GM12878 (cell line): ENCODE measurements around the gene INSIG2. TPM values are rescaled to one million over a fixed set of nuclear protein-coding genes. Genes with fewer than 3 reads are reported as not detected.

Experiments used
- ATAC-seq: fragments of 200-7000 bp; cut with Tn5 transposase; 3 replicates; pipeline ENCODE4 v1.9.1; 2020; ENCODE audit warnings: mild to moderate bottlenecking, moderate library complexity
- BruUV-seq: library from RNA; stranded (reverse); fragments of 400-500 nt; replicated peaks from 2 replicates; lab custom pipeline; 2021; lab: Mats Ljungman, UMichigan
- CTCF ChIA-PET: fragments of 300-600 bp; sonication (Branson Sonifier 250); formaldehyde crosslinking; extraction: SDS; loops from one replicate; lab custom pipeline; 2021; ENCODE audit warnings: inconsistent platforms; lab: Yijun Ruan, JAX
- POLR2A ChIA-PET: fragments of 350-600 bp; formaldehyde crosslinking; extraction: SDS; loops from one replicate; lab custom pipeline; 2021; ENCODE audit warnings: inconsistent platforms; lab: Charles Lee
- RAD21 ChIA-PET: fragments of 300-600 bp; sonication (Branson Sonifier 250); formaldehyde crosslinking; loops from one replicate; lab custom pipeline; 2023; ENCODE audit warnings: antibody characterized with exemption; ENCODE audit not compliant: unreplicated experiment; lab: Charles Lee
- SMC1A ChIA-PET: fragments of 300-600 bp; sonication (Branson Sonifier 250); formaldehyde crosslinking; loops from one replicate; lab custom pipeline; 2023; ENCODE audit not compliant: unreplicated experiment, uncharacterized antibody; lab: Charles Lee
- DNase-seq: peaks from one replicate; pipeline ENCODE4 v3.0.0-alpha.2; 2011; ENCODE audit warnings: low read depth, low spot score
- FAIRE-seq: peaks from 3 replicates; lab custom pipeline; 2011; peaks lifted over from hg19 to GRCh38; lab: Jason Lieb, UNC
- H2AFZ ChIP-seq: 2 replicates; pipeline ENCODE4 v1.6.0; 2011; ENCODE audit warnings: low read depth, low read length, control low read depth; ENCODE audit not compliant: control insufficient read depth
- H3K27ac ChIP-seq: 2 replicates; pipeline ENCODE4 v1.5.1; 2011; ENCODE audit warnings: control low read depth; ENCODE audit not compliant: control insufficient read depth, insufficient read depth
- H3K27me3 ChIP-seq, 2 experiments: replicated peaks in 1 of 2; 2 replicates each; pipeline versions ENCODE4 v1.6.0 to v1.6.1; 2011; ENCODE audit warnings: low read length in 1 of 2; ENCODE audit not compliant: control insufficient read depth in 2 of 2, insufficient read depth in 2 of 2
- H3K36me3 ChIP-seq, 2 experiments: 2 replicates each; pipeline ENCODE4 v1.5.1; 2011; ENCODE audit warnings: low read length in 1 of 2; ENCODE audit not compliant: control insufficient read depth in 2 of 2, insufficient read depth in 2 of 2
- H3K4me1 ChIP-seq: 2 replicates; pipeline ENCODE4 v1.6.1; 2011; ENCODE audit warnings: mild to moderate bottlenecking, low read length, moderate library complexity, mixed read lengths; ENCODE audit not compliant: control insufficient read depth, insufficient read depth
- H3K4me2 ChIP-seq: 2 replicates; pipeline ENCODE4 v1.6.0; 2011; ENCODE audit warnings: control low read depth; ENCODE audit not compliant: control insufficient read depth, insufficient read depth
- H3K4me3 ChIP-seq: fragments of 200-600 bp; sonication (generic); 2 replicates; pipeline ENCODE4 v1.5.1; 2016
- H3K79me2 ChIP-seq: 2 replicates; pipeline ENCODE4 v1.6.0; 2011; ENCODE audit warnings: low read length; ENCODE audit not compliant: control insufficient read depth, insufficient read depth
- H3K9ac ChIP-seq: 2 replicates; pipeline ENCODE4 v1.8.0; 2011; ENCODE audit warnings: low read length, control low read depth, mixed read lengths; ENCODE audit not compliant: control insufficient read depth, insufficient read depth
- H3K9me3 ChIP-seq: replicated peaks from 3 replicates; pipeline ENCODE4 v1.5.1; 2011; ENCODE audit warnings: mild to moderate bottlenecking, low read length; ENCODE audit not compliant: control insufficient read depth, insufficient read depth
- H4K20me1 ChIP-seq: 2 replicates; pipeline ENCODE4 v1.6.0; 2011; ENCODE audit not compliant: control insufficient read depth, insufficient read depth
- EZH2 ChIP-seq: IDR thresholded peaks from 2 replicates; pipeline ENCODE4 v1.6.1; 2012; ENCODE audit warnings: low read depth, mild to moderate bottlenecking, control low read depth, inconsistent platforms, low read length, borderline replicate concordance; ENCODE audit not compliant: control insufficient read depth
- GATAD2B ChIP-seq: fragments of 450-650 bp; conservative IDR thresholded peaks from 2 replicates; pipeline ENCODE4 v1.6.1; 2017; ENCODE audit warnings: low read depth, mild to moderate bottlenecking, moderate library complexity
- HDGF ChIP-seq: fragments of 450-650 bp; IDR thresholded peaks from 2 replicates; pipeline ENCODE4 v1.6.1; 2016; ENCODE audit warnings: antibody characterized with exemption
- MEF2A ChIP-seq: IDR thresholded peaks from 2 replicates; pipeline ENCODE4 v1.6.1; 2011; ENCODE audit warnings: low read depth, mild to moderate bottlenecking, low read length, moderate library complexity; ENCODE audit not compliant: insufficient read depth
- MXI1 ChIP-seq: fragments of 150-350 bp; IDR thresholded peaks from 2 replicates; pipeline ENCODE4 v1.6.1; 2011; ENCODE audit warnings: low read depth, mild to moderate bottlenecking, inconsistent platforms, low read length, improper control_type of control experiment
- NR2F1 ChIP-seq: fragments of 450-650 bp; conservative IDR thresholded peaks from 2 replicates; pipeline ENCODE4 v1.6.1; 2017; ENCODE audit warnings: mild to moderate bottlenecking
- RAD21 ChIP-seq: IDR thresholded peaks from 2 replicates; pipeline ENCODE4 v1.6.1; 2011; ENCODE audit warnings: mild to moderate bottlenecking, low read depth, low read length, moderate library complexity; ENCODE audit not compliant: insufficient read depth
- RAD51 ChIP-seq: fragments of 450-650 bp; IDR thresholded peaks from 2 replicates; pipeline ENCODE4 v1.6.1; 2016; ENCODE audit warnings: moderate library complexity, mild to moderate bottlenecking, inconsistent platforms
- RUNX3 ChIP-seq: IDR thresholded peaks from 2 replicates; pipeline ENCODE4 v1.6.1; 2012; ENCODE audit warnings: low read length, inconsistent platforms
- SMAD1 ChIP-seq: fragments of 450-650 bp; IDR thresholded peaks from 2 replicates; pipeline ENCODE4 v1.6.1; 2018; ENCODE audit warnings: mild to moderate bottlenecking, low read depth; ENCODE audit not compliant: partially characterized antibody
- SMC3 ChIP-seq: IDR thresholded peaks from 2 replicates; pipeline ENCODE4 v1.6.1; 2011; ENCODE audit warnings: low read length, improper control_type of control experiment, borderline replicate concordance
- WRNIP1 ChIP-seq: IDR thresholded peaks from 2 replicates; pipeline ENCODE4 v1.6.1; 2011; ENCODE audit warnings: low read depth, low read length, improper control_type of control experiment, borderline replicate concordance
- ZNF24 ChIP-seq: fragments of 450-650 bp; IDR thresholded peaks from 2 replicates; pipeline ENCODE4 v1.6.1; 2017; ENCODE audit warnings: antibody characterized with exemption, mild to moderate bottlenecking
- WGBS: methylation state at CpG from one replicate; pipeline ENCODE4 v1.1.6; 2016; ENCODE audit warnings: low lambda C conversion rate; ENCODE audit not compliant: insufficient replicate concordance, insufficient coverage; ENCODE audit errors: missing lambda C conversion rate; 5-methylcytosine and 5-hydroxymethylcytosine counted together
- in situ Hi-C: fragments of 300-500 bp; cut with MboI; formaldehyde crosslinking; loops from 9 replicates; pipeline ENCODE4 v1.14.3; 2018; ENCODE audit warnings: mixed read lengths
- intact Hi-C: fragments of 100-400 bp; cut with micrococcal nuclease; formaldehyde crosslinking; loops from one replicate; pipeline ENCODE4 v1.14.2; 2022; ENCODE audit not compliant: unreplicated experiment
- polyA plus RNA-seq, 11 experiments: library from polyadenylated mRNA; depleted of rRNA in 4 of 11; unstranded in 6 of 11; stranded (reverse) in 5 of 11; fragments of >200 nt; fragmentation: Nextera tagmentation in 4 of 11; fragmentation: Illumina TruSeq in 1 of 11; extraction: Ambion mirVana in 4 of 11; extraction: Trizol in 1 of 11; gene quantifications; 1 replicate in 1 of 11; 2 replicates in 10 of 11; pipeline versions ENCODE4 v1.2.1 to v1.2.3, GENCODE V29; 2011 to 2016; ENCODE audit warnings: inconsistent platforms in 2 of 11, missing spikeins in 2 of 11, low read depth in 1 of 11
- total RNA-seq, 4 experiments: library from RNA; depleted of rRNA in 3 of 4; stranded (reverse); fragments of >200 nt in 3 of 4; fragmentation: Illumina TruSeq in 1 of 4; extraction: Trizol in 1 of 4; gene quantifications; 2 replicates each; pipeline versions ENCODE4 v1.2.1 to v1.2.3, GENCODE V29; 2013 to 2021
- TF ChIP-seq, protein P1 (sequence below), 3 experiments: IDR thresholded peaks in 2 of 3; conservative IDR thresholded peaks in 1 of 3; 2 replicates each; pipeline ENCODE4 v1.5.1; 2011; ENCODE audit warnings: low read depth in 3 of 3, low read length in 3 of 3, mild to moderate bottlenecking in 3 of 3, control low read depth in 2 of 3, moderate library complexity in 2 of 3, inconsistent platforms in 1 of 3, mixed read lengths in 1 of 3; ENCODE audit not compliant: control insufficient read depth in 2 of 3, insufficient read depth in 1 of 3; ENCODE audit errors: extremely low read depth in 1 of 3
- TF ChIP-seq, protein P2 (sequence below): fragments of 450-650 bp; IDR thresholded peaks from 2 replicates; pipeline ENCODE4 v1.6.1; 2016; ENCODE audit warnings: mild to moderate bottlenecking

The INSIG2 gene
- total and polyA plus RNA-seq, 10 of the 15 experiments (the other 5 are each of a cell fraction or from before 2014, with no cell fraction given): 4.9 to 92.7 (median 12.0) TPM

DNA sequence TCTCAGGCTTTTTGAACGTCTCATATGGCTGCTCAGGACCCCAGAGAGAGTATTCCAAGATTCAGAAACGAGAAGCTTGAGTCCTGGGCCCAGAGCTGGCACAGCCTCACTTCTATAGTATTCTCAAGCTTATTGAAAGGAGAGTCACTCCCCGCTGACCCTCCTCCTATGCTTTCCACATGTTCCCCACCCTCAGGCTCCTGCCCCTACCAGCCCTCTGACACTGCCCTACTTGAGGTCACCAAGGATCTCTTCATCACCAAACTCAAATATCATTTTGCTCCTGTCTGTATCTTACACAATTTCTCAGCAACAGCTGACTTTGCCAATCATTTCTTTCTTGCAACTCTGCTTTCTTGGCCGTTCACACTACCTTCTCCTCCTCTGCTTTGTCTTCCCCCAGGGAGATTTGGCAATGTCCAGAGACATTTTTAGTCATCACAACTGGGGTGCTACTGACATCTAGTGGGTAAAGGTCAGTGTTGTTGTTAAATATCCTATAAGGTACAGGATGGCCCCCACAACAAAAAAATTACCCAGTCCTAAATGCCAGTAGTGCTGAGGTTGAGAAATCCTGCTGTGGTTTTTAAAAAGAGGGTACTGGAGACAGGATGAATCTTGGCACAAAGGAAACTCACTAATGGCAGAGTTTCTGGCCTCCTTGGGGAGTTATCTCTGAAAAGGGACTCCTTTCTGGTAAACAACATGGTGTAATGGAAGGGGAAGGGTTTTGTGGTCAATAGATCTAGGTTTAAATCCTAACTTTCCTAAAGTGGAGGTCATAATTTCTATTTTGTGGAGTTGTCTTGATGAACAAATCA, 26.9 kb upstream of the INSIG2 start:
- Histone ChIP-seq H3K9ac (no peak overlapping the region), H3K4me3 (no peak overlapping the region), H3K4me2 (no peak overlapping the region), H3K9me3 (no peaks in the 10 kb centered on the region), H2AFZ (no peak overlapping the region), H3K27ac (no peak overlapping the region), H3K27me3 (no peaks in the 10 kb centered on the region), H3K4me1 (peaks cover 27% of the 10 kb centered on the region), H3K36me3 (no peaks in the 10 kb centered on the region), H4K20me1 (no peaks in the 10 kb centered on the region; the same call in 1 of the 2 replicates), H3K79me2 (no peaks in the 10 kb centered on the region)
- BruUV-seq: no TSS peak
- TF ChIP-seq SMC3 (peak; percentile 94), NR2F1 (no peak), ZNF24 (no peak), RUNX3 (0 out of 2 replicates have a peak, but pooled peaks have one; percentile 7), GATAD2B (0 out of 2 replicates have a peak, but pooled peaks have one; percentile 19), HDGF (peak; percentile 37; the same call in 1 of the 2 replicates), MEF2A (no peak), RAD21 (peak; percentile 98), WRNIP1 (no peak), SMAD1 (no peak), MXI1 (peak; percentile 20; the same call in 1 of the 2 replicates), RAD51 (0 out of 2 replicates have a peak, but pooled peaks have one; percentile 8), EZH2 (no peak)
- TF ChIP-seq, protein P1, sequence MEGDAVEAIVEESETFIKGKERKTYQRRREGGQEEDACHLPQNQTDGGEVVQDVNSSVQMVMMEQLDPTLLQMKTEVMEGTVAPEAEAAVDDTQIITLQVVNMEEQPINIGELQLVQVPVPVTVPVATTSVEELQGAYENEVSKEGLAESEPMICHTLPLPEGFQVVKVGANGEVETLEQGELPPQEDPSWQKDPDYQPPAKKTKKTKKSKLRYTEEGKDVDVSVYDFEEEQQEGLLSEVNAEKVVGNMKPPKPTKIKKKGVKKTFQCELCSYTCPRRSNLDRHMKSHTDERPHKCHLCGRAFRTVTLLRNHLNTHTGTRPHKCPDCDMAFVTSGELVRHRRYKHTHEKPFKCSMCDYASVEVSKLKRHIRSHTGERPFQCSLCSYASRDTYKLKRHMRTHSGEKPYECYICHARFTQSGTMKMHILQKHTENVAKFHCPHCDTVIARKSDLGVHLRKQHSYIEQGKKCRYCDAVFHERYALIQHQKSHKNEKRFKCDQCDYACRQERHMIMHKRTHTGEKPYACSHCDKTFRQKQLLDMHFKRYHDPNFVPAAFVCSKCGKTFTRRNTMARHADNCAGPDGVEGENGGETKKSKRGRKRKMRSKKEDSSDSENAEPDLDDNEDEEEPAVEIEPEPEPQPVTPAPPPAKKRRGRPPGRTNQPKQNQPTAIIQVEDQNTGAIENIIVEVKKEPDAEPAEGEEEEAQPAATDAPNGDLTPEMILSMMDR (IDR thresholded peaks at IDR 0.05 in 2 of 3, conservative IDR thresholded peaks at IDR 0.05 in 1 of 3; ENCODE audit: control insufficient read depth in 2 of 3, extremely low read depth in 1 of 3, insufficient read depth in 1 of 3, low read depth in 3 of 3, low read length in 3 of 3): peak; percentile 67 to 76 (median 68)
- TF ChIP-seq, protein P2, sequence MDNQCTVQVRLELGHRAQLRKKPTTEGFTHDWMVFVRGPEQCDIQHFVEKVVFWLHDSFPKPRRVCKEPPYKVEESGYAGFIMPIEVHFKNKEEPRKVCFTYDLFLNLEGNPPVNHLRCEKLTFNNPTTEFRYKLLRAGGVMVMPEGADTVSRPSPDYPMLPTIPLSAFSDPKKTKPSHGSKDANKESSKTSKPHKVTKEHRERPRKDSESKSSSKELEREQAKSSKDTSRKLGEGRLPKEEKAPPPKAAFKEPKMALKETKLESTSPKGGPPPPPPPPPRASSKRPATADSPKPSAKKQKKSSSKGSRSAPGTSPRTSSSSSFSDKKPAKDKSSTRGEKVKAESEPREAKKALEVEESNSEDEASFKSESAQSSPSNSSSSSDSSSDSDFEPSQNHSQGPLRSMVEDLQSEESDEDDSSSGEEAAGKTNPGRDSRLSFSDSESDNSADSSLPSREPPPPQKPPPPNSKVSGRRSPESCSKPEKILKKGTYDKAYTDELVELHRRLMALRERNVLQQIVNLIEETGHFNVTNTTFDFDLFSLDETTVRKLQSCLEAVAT: no peak
- in situ Hi-C loops (no loop called here), intact Hi-C loops (loop anchor here (1.0 to 10.0 kb wide), 3 partner anchors 15 to 247 kb away; partner anchors contain the start of gene DDX18)
- FAIRE-seq (no peak), DNase-seq (peak; percentile 57), ATAC-seq (peak; percentile 87)
- CTCF ChIA-PET: interaction anchor here (0.6 to 19.8 kb wide), 26 partner anchors 8 to 247 kb away, joined by 3 to 626 read pairs (median 4); partner anchors contain the start of gene DDX18
- SMC1A ChIA-PET: interaction anchor here (0.7 to 11.4 kb wide), 17 partner anchors 8 to 125 kb away, joined by 3 to 358 read pairs (median 5); partner anchors contain the start of gene INSIG2
- 56% methylated on average over 4 of the region's 4 CpGs for WGBS
- RAD21 ChIA-PET: interaction anchor here (0.8 to 9.8 kb wide), 12 partner anchors 12 to 87 kb away, joined by 3 to 266 read pairs (median 4); partner anchors contain the start of gene CCDC93
- POLR2A ChIA-PET: interaction anchor here (1.2 to 1.4 kb wide), 2 partner anchors 12 to 15 kb away, joined by 3 to 7 read pairs; no protein-coding TSS in a partner anchor
